NCI-H82 (cell line): ENCODE measurements around the gene WRAP73.

Experiments used
- DNase-seq: peaks from one replicate; lab custom pipeline; 2025; lab: John Stamatoyannopoulos, UW

WRAP73 gene

GRCh38 chr1:3668585-3669300 is 18.8 kb upstream of the WRAP73 start:
- DNase-seq = peak; percentile 59

DNA sequence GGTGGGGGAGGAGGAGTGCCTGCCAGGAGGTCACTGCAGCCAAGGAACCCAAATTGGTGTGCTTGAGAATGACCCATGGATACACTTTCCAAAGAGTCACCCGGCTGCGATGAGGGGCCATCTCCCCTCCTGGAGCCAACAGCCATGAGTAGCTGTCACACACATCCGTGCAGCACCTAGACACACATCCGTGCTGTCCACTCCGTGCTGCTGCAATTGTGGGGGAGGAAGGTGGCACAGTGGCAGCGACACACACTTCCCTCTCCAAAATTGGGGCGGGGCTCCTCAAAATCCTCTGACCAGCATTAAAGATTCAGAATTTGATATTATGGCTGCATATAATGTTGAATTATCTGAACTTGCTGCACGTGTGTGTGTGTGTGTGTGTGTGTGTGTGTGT is 18.2 kb upstream of the WRAP73 start:
- no peak for DNase-seq

- DNase-seq = no peak
These were observed 14.9 kb upstream of the WRAP73 start for GRCh38 chr1:3664700-3665375.

- no peak for DNase-seq
These were observed 14.2 kb upstream of the WRAP73 start for GRCh38 chr1:3663999-3664699.

- DNase-seq = no peak
These were observed 12.3 kb upstream of the WRAP73 start for GRCh38 chr1:3662080-3662671.

DNA sequence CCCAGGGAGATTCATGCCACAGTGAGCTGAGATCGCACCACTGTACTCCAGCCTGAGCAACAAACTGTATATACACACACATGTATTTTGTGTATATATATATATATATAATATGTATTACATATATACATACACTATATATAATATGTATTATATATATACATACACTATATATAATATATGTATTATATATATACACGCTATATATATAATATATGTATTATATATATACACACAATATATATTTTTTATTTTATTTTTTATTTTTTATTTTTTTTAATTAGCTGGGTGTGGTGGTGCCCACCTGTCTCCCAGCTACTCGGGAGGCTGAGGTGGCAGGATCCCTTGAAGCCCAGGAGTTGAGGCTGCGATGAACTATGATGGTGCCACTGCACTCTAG is 11.7 kb upstream of the WRAP73 start:
- DNase-seq = no peak

- DNase-seq = no peak
These were observed 10.8 kb upstream of the WRAP73 start for GRCh38 chr1:3660704-3661103.

DNA sequence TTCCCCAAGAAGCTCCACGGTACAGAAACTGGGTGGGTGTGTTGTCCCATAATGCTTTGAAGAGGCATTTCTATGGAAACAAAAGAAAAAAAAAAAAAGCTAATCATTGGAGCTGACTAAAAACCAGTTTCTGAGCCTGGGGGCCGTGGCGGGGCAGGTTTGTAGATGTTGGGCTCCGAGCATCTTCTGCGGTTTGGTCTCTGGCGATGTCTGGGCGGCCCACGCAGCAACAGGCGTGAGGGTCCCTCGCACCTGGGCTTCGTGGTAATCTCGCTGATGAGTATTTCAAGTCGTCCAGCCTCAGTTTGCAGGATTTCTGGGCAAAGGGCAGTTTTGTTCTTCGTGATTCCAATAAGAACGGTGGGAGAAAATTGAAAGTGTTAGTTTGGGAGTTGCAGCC is 9.2 kb upstream of the WRAP73 start:
- no peak for DNase-seq

GRCh38 chr1:3658231-3658615 is 8.3 kb upstream of the WRAP73 start:
- no peak for DNase-seq

DNA sequence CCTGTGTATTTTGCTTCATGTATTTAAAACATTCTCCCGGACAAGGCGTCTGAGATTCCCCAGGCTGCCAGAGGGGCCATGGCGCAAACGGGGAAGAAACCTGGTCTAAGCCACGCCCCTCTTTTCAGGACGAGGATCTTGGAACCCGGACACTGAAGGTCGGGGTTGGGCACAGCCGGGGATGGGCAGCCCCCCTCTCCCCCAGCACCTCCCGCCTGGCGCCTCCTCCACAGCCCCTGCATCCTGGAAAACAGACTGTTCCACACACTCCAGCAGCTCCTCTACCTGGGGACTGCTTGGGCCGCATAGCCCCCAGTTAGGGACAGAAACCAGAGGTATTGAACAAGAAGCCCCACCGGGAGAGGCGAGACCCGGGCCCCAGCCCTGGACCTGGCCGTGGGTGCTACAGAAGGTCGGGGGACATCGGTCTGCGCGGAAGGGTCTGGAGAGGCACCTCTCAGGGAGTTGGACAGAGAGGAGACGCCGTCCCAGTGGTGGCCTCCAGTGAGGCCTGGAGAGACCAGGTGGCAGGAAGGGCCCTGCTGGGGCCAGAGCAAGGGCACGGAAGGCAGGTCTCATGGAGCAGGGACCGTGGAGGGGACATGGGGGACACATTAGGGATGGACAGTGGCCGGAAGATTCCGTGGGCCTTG is 7.8 kb upstream of the WRAP73 start:
- no peak for DNase-seq

GRCh38 chr1:3657096-3657475 is 7.2 kb upstream of the WRAP73 start:
- no peak for DNase-seq

DNA sequence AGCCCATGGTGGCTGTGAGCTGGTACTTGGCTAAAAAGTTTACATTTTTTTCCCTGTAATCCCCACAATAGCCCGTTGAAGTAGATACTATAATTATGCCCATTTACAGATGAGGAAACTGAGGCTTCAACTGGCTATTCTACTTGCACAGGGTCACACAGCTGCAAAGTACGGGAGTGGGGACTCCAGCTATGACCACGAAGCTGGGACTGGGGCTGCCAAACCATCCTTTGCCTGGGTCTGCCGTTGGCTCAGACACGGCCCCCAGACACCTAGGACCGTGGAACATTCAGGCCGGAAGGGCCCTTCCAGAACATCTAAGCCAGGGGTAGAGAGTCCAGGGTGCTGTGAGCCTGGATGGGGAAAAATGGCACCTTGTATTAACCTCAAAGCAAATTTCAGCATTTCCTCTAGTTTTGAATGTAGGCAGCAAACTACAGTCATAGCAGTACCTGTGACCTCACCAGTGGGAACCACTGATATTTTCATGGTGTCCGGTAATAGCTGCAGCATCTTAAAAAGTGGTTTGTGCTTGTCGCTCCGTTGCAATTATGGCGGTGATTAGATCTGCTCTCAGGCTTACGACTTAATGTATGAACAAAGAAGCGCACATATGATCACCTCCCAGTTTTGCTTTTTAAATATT is 6.7 kb upstream of the WRAP73 start:
- DNase-seq = no peak

GRCh38 chr1:3654549-3655281 is 4.8 kb upstream of the WRAP73 start:
- no peak for DNase-seq

- DNase-seq = no peak
These were observed 3.3 kb upstream of the WRAP73 start for GRCh38 chr1:3653286-3653618.

- DNase-seq = peak; percentile 38
These were observed 2.8 kb upstream of the WRAP73 start for GRCh38 chr1:3652548-3653285.

GRCh38 chr1:3651930-3652547 is 2.1 kb upstream of the WRAP73 start, which contains the start of gene TP73:
TSS of gene TP73 (plus strand) at chr1:3652516. CDS start at chr1:3682366, 29,850 bp downstream.
- peak; percentile 62 for DNase-seq

GRCh38 chr1:3651026-3651929 is 1.4 kb upstream of the WRAP73 start:
- DNase-seq = no peak

DNA sequence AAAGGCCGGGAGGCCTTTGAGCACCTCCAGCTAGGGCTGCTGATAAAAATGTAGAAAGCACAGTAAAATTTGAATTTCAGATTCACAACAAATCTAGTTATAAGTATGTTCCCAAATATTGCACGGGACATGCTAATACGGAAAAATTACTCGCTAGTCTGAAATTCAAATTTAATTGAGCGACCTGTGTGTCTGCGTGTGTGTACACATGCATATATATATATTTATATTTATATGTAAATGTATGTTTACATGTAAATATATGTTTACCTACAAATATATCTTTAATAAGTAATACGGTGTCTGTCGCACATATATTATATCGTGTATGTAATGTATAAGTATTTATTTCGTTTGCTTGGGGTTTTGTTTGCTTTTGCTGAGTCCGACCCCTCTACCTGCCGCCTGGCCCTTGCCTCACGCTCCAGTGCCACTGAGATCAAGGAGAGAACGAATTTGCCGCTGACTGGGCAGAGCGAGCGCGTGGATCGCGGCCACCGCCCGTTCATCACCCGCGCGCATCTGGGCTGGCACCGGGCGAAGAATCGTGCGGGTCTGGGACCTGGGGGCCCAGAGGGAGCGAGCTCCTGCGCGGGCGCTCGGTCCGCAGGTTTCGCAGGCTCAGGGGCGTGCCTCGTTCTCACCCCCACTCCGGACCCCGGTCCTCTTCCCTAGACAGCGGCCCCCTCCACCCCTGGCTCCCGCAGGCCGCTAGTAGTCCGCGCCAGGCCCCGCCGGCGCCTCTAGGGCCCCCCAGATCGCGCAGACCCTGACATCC is 534 bp upstream of the WRAP73 start:
- DNase-seq = no peak
